Ovary (tissue), 9 donors: ENCODE data around the gene SLPI. TPM values are rescaled to one million over a fixed set of nuclear protein-coding genes. Genes with fewer than 3 reads are reported as not detected.

Experiments
- DNase-seq, 5 donors: peaks; one replicate each; pipeline ENCODE4 v3.0.0-alpha.2; 2019 to 2020
- H3K27ac ChIP-seq, 2 donors: fragments of 200-600 bp; one replicate each; pipeline versions ENCODE4 v1.5.1 to v1.8.0; 2019 to 2022
- H3K27me3 ChIP-seq: fragments of 200-600 bp; one replicate; pipeline ENCODE4 v1.8.0; 2022
- H3K36me3 ChIP-seq: fragments of 200-600 bp; sonication (generic); one replicate; pipeline ENCODE4 v1.5.1; 2019
- H3K4me1 ChIP-seq: one replicate; pipeline ENCODE4 v1.8.1; 2013; ENCODE audit warnings: mild to moderate bottlenecking, moderate library complexity; ENCODE audit not compliant: insufficient read depth
- H3K4me3 ChIP-seq: fragments of 200-600 bp; sonication (generic); one replicate; pipeline ENCODE4 v1.5.1; 2017
- H3K9me3 ChIP-seq, 2 donors: fragments of 200-600 bp in 1 of 2; sonication (generic) in 1 of 2; one replicate each; pipeline versions ENCODE4 v1.5.1 to v1.8.1; 2013 to 2019; ENCODE audit warnings: mild to moderate bottlenecking in 1 of 2, moderate library complexity in 1 of 2
- EP300 ChIP-seq: sonication (generic); formaldehyde crosslinking; IDR thresholded peaks from one replicate; pipeline ENCODE4 v1.6.1; 2017; ENCODE audit warnings: antibody characterized with exemption
- POLR2A ChIP-seq: fragments of 450-650 bp; IDR thresholded peaks from one replicate; pipeline ENCODE4 v1.6.1; 2017; ENCODE audit warnings: antibody characterized with exemption, mild to moderate bottlenecking, moderate library complexity
- WGBS, 3 donors: extraction: QIAGEN DNeasy Blood & Tissue Kit in 1 of 3; methylation state at CpG; one replicate each; pipeline versions ENCODE4 v1.1.5 to v1.1.7; 2013 to 2017; 5-methylcytosine and 5-hydroxymethylcytosine counted together
- intact Hi-C, 4 donors: fragments of 100-400 bp; cut with DNase I; formaldehyde crosslinking; loops; one replicate each; pipeline versions ENCODE4 v1.11.0 to v1.15.1; 2022 to 2023
- polyA plus RNA-seq, 2 donors: library from polyadenylated mRNA; stranded (reverse); fragments of 200-250 nt in 1 of 2; fragments of 350-450 nt in 1 of 2; fragmentation: Illumina TruSeq in 1 of 2; extraction: RNeasy Lipid Tissue Mini Kit (QIAGEN cat#74804) in 1 of 2; gene quantifications; one replicate each; pipeline ENCODE4 v1.2.3, GENCODE V29; 2013 to 2014
- total RNA-seq, 7 donors: library from RNA; depleted of rRNA in 2 of 7; stranded (reverse); fragments of >200 nt in 2 of 7; fragmentation: NEBNext Ultra II Directional in 3 of 7; extraction: Animal tissue kit (Norgen Biotek cat#: 25700) in 3 of 7; gene quantifications; one replicate each; pipeline versions ENCODE4 v1.1.0 to v1.2.4, GENCODE V29; 2016 to 2023
- TF ChIP-seq, protein P1 (sequence below), 3 donors: fragments of 450-650 bp in 2 of 3; fragments of 200-600 bp in 1 of 3; IDR thresholded peaks; one replicate each; pipeline versions ENCODE4 v1.5.1 to v1.8.0; 2016 to 2022; ENCODE audit warnings: antibody characterized with exemption in 3 of 3, mild to moderate bottlenecking in 1 of 3
- donor health status: DM: no; HTN: no; CAD: no; lungs with moderate emphysema.
- donor health status: DM: no; HTN: no; CAD: no.
- donor health status: Bipolar disorder and iron deficiency.
- donor health status: DM: yes; HTN: yes; CAD: no.
- donor health status: DM: no; HTN: no; CAD: no.
- donor health status: DM: yes; HTN: yes; CAD: no.

Gene SLPI
- total and polyA plus RNA-seq, 9 donors = 4.0 to 622 (median 33.3) TPM; not detected in 1

DNA sequence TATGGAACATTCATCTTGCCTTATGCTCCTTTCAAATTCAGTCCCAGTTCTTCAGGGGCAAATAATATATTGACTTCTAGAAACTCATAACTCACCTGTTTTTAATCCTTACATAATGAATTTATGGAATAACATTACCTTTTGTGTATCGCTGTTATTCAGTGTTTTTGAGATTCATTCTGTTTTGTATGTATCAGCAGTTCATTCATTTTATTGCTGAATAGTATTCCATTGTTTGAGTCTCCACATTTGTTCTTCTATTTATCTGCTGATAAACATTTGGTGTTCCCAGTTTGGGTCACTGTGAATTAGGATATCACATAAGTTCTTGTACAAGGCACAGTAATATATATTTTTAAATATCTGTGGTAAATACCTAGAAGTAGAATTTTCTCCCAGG lies 28.1 kb downstream of the SLPI start:
- no peaks in the 10 kb centered on the region for H3K4me1 ChIP-seq
- intact Hi-C loops = no loop called here
- no peaks in the 10 kb centered on the region for H3K36me3 ChIP-seq
- H3K27me3 ChIP-seq = no peaks in the 10 kb centered on the region
- WGBS, 3 donors = 72 to 84% (median 80%) methylated on average over 1 of the region's 1 CpG
- H3K4me3 ChIP-seq = no peak overlapping the region
- no peaks in the 10 kb centered on the region for H3K9me3 ChIP-seq
- TF ChIP-seq, protein P1, sequence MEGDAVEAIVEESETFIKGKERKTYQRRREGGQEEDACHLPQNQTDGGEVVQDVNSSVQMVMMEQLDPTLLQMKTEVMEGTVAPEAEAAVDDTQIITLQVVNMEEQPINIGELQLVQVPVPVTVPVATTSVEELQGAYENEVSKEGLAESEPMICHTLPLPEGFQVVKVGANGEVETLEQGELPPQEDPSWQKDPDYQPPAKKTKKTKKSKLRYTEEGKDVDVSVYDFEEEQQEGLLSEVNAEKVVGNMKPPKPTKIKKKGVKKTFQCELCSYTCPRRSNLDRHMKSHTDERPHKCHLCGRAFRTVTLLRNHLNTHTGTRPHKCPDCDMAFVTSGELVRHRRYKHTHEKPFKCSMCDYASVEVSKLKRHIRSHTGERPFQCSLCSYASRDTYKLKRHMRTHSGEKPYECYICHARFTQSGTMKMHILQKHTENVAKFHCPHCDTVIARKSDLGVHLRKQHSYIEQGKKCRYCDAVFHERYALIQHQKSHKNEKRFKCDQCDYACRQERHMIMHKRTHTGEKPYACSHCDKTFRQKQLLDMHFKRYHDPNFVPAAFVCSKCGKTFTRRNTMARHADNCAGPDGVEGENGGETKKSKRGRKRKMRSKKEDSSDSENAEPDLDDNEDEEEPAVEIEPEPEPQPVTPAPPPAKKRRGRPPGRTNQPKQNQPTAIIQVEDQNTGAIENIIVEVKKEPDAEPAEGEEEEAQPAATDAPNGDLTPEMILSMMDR (IDR thresholded peaks at IDR 0.05) = no peak
- TF ChIP-seq POLR2A (no peak), EP300 (no peak)
- no peak for DNase-seq
- no peak overlapping the region for H3K27ac ChIP-seq

DNA sequence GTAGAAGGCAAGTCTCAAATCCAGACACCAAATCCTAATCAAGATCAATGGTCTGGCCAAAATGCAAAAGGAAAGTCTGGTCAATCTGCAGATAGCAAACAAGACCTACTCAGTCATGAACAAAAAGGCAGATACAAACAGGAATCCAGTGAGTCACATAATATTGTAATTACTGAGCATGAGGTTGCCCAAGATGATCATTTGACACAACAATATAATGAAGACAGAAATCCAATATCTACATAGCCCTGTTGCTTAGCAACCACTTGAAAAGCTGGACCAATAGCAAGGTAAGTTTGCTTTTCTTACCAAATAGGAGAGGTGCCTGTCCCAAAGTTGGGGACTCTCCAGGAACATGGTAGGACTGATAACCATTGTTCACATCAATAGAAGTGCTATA lies 31.2 kb downstream of the SLPI start:
- intact Hi-C loops = no loop called here
- Histone ChIP-seq H3K4me1 (no peaks in the 10 kb centered on the region), H3K36me3 (no peaks in the 10 kb centered on the region), H3K27ac (no peak overlapping the region), H3K9me3 (no peaks in the 10 kb centered on the region), H3K4me3 (no peak overlapping the region), H3K27me3 (no peaks in the 10 kb centered on the region)
- DNase-seq = no peak
- TF ChIP-seq, protein P1 (IDR thresholded peaks at IDR 0.05) = no peak
- TF ChIP-seq POLR2A (no peak), EP300 (no peak)

DNA sequence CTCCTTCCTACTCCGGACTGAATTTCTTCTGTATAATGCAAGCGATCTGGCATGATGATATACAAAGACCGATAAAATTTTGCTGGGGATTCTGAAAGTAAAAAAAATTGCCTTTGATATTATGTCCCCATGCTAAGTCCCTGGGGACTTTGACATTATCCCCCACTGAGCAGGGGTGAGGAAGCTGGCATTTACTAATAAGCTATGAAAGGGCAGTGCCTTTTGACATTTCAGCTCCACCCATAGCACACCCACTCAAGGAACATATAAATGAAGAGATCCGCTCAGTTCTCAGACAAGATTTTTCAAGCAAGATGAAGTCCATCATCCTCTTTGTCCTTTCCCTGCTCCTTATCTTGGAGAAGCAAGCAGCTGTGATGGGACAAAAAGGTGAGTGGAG lies 33.3 kb downstream of the SLPI start, which contains the start of gene SEMG2:
TSS of gene SEMG2 (plus strand) at position 298 of the 400 bp plus-strand sequence. CDS start at position 315, 17 bp downstream.
- Histone ChIP-seq H3K4me1 (no peaks in the 10 kb centered on the region), H3K4me3 (no peak within 1 kb of the TSS), H3K36me3 (no peaks in the 10 kb centered on the region), H3K27ac (no peak within 1 kb of the TSS), H3K27me3 (no peaks in the 10 kb centered on the region), H3K9me3 (no peaks in the 10 kb centered on the region)
- TF ChIP-seq EP300 (no peak), POLR2A (no peak)
- TF ChIP-seq, protein P1 (IDR thresholded peaks at IDR 0.05) = no peak
- WGBS, 3 donors = 87 to 91% (median 89%) methylated on average over 4 of the region's 4 CpGs
- DNase-seq = no peak
- intact Hi-C loops = no loop called here

DNA sequence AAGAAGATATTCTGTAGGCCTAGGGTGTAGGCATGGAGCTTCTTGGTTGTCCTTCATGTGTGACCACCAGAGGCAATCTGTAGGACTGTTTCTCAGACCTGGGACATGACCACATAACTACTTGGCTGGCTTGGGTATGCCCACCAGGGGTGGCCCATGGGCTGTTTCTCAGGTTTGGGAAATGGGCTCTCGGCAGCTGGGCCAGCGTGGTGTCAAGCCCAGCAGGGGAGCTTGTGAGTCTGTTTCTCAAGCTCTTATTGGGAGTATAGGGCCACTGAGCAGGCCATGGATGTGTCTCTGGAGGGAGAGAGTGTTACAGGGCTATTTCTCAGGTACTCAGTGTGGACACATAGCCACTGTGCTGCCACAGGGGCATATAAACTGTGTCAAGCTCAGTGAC lies 35.7 kb downstream of the SLPI start:
- DNase-seq = no peak
- TF ChIP-seq, protein P1 (IDR thresholded peaks at IDR 0.05) = no peak
- TF ChIP-seq POLR2A (no peak), EP300 (no peak)
- H3K4me1 ChIP-seq = no peaks in the 10 kb centered on the region
- H3K27me3 ChIP-seq = no peaks in the 10 kb centered on the region
- intact Hi-C loops = no loop called here
- no peak overlapping the region for H3K27ac ChIP-seq
- WGBS, 3 donors = 83 to 92% (median 90%) methylated on average over 2 of the region's 2 CpGs
- no peaks in the 10 kb centered on the region for H3K9me3 ChIP-seq
- no peaks in the 10 kb centered on the region for H3K36me3 ChIP-seq
- no peak overlapping the region for H3K4me3 ChIP-seq
